ENCODE results near the gene ZMAT3. TPM values are rescaled to one million over a fixed set of nuclear protein-coding genes. Genes with fewer than 3 reads are reported as not detected.

The ZMAT3 gene
- total and polyA plus RNA-seq, 8 donors = 1.4 to 13.1 (median 9.0) TPM

DNA sequence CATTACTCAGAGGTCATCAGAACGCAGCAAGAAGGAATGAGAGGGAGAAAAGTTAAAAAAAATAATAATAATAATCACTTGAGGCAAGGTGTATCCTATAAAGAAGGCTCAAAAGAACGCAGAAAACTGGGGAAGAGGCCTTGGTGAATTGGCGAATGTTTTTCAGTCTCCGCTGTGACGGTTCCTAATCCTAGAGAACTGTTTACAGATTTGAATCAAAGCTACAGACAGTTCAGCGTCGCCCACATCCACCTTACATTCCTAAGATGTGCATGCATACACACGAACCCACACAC lies 634 bp downstream of the ZMAT3 start:
- Histone ChIP-seq H3K9me3 (no peaks in the 10 kb centered on the region), H3K27ac (peak overlapping the region; percentile 56 to 89 (median 78)), H3K36me3 (no peaks in the 10 kb centered on the region), H3K4me3 (peak overlapping the region; percentile 62 to 98 (median 89)), H3K4me1 (peaks cover 0 to 7% (median 0%) of the 10 kb centered on the region in 3 donors), H3K27me3 (no peaks in the 10 kb centered on the region)
- TF ChIP-seq, protein P1, sequence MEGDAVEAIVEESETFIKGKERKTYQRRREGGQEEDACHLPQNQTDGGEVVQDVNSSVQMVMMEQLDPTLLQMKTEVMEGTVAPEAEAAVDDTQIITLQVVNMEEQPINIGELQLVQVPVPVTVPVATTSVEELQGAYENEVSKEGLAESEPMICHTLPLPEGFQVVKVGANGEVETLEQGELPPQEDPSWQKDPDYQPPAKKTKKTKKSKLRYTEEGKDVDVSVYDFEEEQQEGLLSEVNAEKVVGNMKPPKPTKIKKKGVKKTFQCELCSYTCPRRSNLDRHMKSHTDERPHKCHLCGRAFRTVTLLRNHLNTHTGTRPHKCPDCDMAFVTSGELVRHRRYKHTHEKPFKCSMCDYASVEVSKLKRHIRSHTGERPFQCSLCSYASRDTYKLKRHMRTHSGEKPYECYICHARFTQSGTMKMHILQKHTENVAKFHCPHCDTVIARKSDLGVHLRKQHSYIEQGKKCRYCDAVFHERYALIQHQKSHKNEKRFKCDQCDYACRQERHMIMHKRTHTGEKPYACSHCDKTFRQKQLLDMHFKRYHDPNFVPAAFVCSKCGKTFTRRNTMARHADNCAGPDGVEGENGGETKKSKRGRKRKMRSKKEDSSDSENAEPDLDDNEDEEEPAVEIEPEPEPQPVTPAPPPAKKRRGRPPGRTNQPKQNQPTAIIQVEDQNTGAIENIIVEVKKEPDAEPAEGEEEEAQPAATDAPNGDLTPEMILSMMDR (IDR thresholded peaks at IDR 0.05) = no peak
- no peak for DNase-seq
- FAIRE-seq = no peak
- intact Hi-C loops (cut with DNase I) = no loop called here
- 6 to 11% methylated on average over 8 of the region's 8 CpGs for WGBS, 2 donors
- no peak for ATAC-seq

DNA sequence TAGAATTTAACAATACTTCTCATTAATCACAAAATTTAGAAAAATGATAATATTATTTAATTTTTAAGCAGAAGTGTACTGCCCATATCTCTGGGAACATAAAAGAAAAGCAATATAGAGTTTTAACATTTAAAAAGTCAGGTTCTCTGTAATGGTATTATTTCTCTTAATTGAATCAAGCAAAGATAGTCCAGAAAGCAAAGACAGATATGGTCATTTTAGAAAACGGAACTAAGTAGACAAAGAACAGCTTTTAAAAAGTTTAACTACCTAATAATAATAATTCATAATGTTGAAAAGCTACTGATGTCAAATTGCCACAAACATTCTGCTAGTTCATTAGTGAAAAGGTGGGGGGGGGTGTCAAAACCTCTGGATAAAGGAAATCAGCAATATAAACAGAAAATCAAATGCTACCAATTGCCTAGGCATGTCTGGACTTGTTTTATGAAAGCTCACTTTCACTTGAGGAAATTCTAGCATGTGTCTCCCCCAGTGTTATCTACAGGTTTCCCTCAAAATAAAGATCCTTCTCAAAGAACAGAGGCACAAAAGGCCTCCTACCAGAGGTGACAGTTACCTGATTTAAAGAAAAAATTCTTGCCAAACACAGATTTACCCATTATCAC lies 1.7 kb downstream of the ZMAT3 start:
- 47 to 65% methylated on average over 1 of the region's 1 CpG for WGBS, 2 donors
- H3K4me3 ChIP-seq = peak overlapping the region in 3 of 4 donors; percentile 62 to 98 (median 85)
- FAIRE-seq = no peak
- intact Hi-C loops (cut with DNase I) = no loop called here
- TF ChIP-seq, protein P1 (IDR thresholded peaks at IDR 0.05) = no peak
- no peak for ATAC-seq
- DNase-seq = no peak
- H3K4me1 ChIP-seq = peaks cover 0 to 7% (median 0%) of the 10 kb centered on the region in 3 donors
- H3K27me3 ChIP-seq = no peaks in the 10 kb centered on the region
- H3K27ac ChIP-seq = no peak overlapping the region
- no peaks in the 10 kb centered on the region for H3K9me3 ChIP-seq
- H3K36me3 ChIP-seq = no peaks in the 10 kb centered on the region

- WGBS, 2 donors = 81 to 96% methylated on average over 5 of the region's 5 CpGs
- intact Hi-C loops (cut with DNase I) = no loop called here
- no peak for DNase-seq
- no peaks in the 10 kb centered on the region for H3K36me3 ChIP-seq
- no peak overlapping the region for H3K4me3 ChIP-seq
- H3K27ac ChIP-seq = no peak overlapping the region
- no peak for FAIRE-seq
- no peaks in the 10 kb centered on the region for H3K27me3 ChIP-seq
- H3K4me1 ChIP-seq = peaks cover 0 to 7% (median 0%) of the 10 kb centered on the region in 3 donors
- no peak for ATAC-seq
- TF ChIP-seq, protein P1 (IDR thresholded peaks at IDR 0.05) = no peak
- H3K9me3 ChIP-seq = no peaks in the 10 kb centered on the region
Observed at GRCh38 chr3:179068779-179069530, 2.7 kb downstream of the ZMAT3 start.

DNA sequence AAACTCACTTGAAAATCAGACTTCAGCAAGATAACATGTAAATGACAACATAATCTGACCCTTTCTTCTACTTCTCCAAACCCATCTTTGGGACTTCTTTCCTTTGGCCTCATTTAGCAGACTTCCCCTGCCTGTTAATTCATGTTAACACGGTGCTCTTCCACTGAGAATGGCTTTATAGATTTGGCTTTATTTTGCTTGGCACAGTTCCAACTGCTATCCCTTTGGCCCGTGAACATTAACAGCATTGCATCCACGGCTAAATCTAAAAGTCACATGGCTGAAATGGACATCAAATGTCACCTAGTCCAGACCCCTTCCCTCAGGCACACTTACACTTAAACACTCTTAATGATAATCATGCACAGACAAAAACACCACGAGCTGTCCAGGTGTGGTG lies 3.8 kb downstream of the ZMAT3 start:
- H3K27me3 ChIP-seq = no peaks in the 10 kb centered on the region
- intact Hi-C loops (cut with DNase I) = no loop called here
- WGBS, 2 donors = 28 to 31% methylated on average over 4 of the region's 4 CpGs
- TF ChIP-seq, protein P1 (IDR thresholded peaks at IDR 0.05) = no peak
- no peaks in the 10 kb centered on the region for H3K9me3 ChIP-seq
- peaks cover 0 to 7% (median 0%) of the 10 kb centered on the region in 3 donors for H3K4me1 ChIP-seq
- no peak overlapping the region for H3K4me3 ChIP-seq
- no peak for ATAC-seq
- no peak for DNase-seq
- H3K36me3 ChIP-seq = no peaks in the 10 kb centered on the region
- H3K27ac ChIP-seq = no peak overlapping the region
- no peak for FAIRE-seq

- Histone ChIP-seq H3K27me3 (no peaks in the 10 kb centered on the region), H3K4me1 (peaks cover 0 to 7% (median 0%) of the 10 kb centered on the region in 3 donors), H3K4me3 (no peak overlapping the region), H3K27ac (no peak overlapping the region), H3K9me3 (no peaks in the 10 kb centered on the region), H3K36me3 (no peaks in the 10 kb centered on the region)
- TF ChIP-seq, protein P1 (IDR thresholded peaks at IDR 0.05) = no peak
- no peak for FAIRE-seq
- intact Hi-C loops (cut with DNase I) = no loop called here
- ATAC-seq = no peak
- 86 to 96% methylated on average over 1 of the region's 1 CpG for WGBS, 2 donors
- no peak for DNase-seq
Observed at GRCh38 chr3:179067291-179067690, 4.3 kb downstream of the ZMAT3 start.

Data from pancreas (tissue), 10 donors.